Measurements from ENCODE around the gene SHROOM3.
A peak's percentile ranks its signal among the peaks of the same experiment; 100 is the strongest.

The SHROOM3 gene

DNA sequence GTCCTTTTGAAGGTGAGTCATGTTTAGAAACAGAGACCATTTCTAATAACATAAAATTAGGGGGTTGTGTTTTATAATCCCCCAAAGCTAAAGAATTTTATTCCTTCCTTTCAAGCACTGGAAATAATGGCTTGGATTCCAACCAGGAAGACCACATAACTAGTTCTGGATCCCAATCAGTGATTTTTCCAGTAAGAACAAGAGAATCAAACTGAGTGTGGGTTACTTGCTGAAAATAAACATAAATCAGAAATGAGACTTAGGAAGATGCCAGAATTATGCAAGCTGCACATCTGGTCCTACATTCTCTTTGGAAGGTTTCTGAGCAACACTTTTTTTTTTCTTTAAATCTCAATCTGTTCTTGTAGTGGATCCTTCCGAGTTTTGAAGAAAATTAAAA is 386.6 kb downstream of the SHROOM3 start:
- no peak for DNase-seq (ENCODE audit: low spot score)

GRCh38 chr4:76822303-76822702 is 387.3 kb downstream of the SHROOM3 start:
- DNase-seq (ENCODE audit: low spot score): no peak

GRCh38 chr4:76823495-76823894 is 388.5 kb downstream of the SHROOM3 start:
- no peak for DNase-seq (ENCODE audit: low spot score)

DNA sequence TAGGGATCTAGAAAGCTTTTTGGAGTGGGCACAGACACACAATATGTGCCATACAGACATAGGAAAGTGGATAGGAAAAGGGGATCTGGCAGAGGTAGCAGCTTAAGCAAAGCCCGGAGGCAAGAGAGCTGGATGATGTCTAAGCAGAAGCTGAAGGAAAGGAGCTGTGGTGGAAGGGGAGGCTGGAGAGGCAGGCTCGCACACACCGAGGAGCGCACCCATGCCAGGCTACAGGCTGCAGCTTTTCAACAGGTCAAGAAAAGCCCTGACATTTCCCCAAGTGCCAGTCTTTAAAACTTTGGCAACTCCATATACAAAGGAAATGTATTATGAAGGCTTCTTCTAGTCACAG is 395.6 kb downstream of the SHROOM3 start:
- no peak for DNase-seq (ENCODE audit: low spot score)

- DNase-seq (ENCODE audit: low spot score): peak; percentile 7
Measured at GRCh38 chr4:76830964-76831703, 396.1 kb downstream of the SHROOM3 start.

DNA sequence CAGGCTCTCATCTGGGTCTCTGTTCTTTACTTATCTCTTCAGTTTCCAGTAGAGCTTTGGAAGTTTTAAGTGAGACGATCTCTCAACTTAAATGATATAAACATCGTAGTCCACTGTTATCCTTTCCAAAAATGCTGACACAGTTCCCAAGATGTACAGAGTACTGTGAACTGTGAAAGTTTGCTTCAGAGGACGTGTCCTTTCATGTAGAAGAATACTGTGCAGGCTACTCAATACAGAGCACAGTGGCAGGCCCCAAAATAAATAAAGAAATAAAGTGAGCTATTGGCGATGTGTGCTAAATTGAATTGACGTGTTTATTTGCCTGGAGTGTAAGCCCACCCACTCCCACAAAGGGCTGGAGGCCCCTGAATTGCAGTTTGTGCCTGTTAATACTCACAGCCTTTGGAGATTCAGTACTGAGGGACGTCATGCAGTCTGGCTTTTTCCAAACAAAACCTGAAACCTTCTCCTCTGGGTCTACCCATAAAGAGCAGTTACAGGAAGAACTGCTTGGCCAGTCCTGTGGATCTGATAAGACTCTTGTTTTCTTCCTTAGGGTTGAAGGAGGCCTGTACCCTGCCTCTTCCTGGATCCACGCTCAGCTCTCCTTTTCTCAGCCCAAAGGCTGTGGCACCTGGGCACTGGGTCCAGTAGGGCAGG is 396.8 kb downstream of the SHROOM3 start:
- no peak for DNase-seq (ENCODE audit: low spot score)

Data from putamen (tissue), 1 donor.